ENCODE measurements around the gene HCLS1.

Gene HCLS1

GRCh38 chr3:121670676-121671075, 10.0 kb upstream of the HCLS1 start:
- H3K4me3 ChIP-seq (ENCODE audit: low read depth, low read length), result no peak overlapping the region
- no peak for DNase-seq (ENCODE audit: low read depth)
- TF ChIP-seq, protein P1, sequence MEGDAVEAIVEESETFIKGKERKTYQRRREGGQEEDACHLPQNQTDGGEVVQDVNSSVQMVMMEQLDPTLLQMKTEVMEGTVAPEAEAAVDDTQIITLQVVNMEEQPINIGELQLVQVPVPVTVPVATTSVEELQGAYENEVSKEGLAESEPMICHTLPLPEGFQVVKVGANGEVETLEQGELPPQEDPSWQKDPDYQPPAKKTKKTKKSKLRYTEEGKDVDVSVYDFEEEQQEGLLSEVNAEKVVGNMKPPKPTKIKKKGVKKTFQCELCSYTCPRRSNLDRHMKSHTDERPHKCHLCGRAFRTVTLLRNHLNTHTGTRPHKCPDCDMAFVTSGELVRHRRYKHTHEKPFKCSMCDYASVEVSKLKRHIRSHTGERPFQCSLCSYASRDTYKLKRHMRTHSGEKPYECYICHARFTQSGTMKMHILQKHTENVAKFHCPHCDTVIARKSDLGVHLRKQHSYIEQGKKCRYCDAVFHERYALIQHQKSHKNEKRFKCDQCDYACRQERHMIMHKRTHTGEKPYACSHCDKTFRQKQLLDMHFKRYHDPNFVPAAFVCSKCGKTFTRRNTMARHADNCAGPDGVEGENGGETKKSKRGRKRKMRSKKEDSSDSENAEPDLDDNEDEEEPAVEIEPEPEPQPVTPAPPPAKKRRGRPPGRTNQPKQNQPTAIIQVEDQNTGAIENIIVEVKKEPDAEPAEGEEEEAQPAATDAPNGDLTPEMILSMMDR (IDR thresholded peaks at IDR 0.05; ENCODE audit: insufficient read depth, low read depth, low read length, missing control alignments), result no peak

GRCh38 chr3:121667333-121667732, 6.6 kb upstream of the HCLS1 start:
- TF ChIP-seq, protein P1 (IDR thresholded peaks at IDR 0.05; ENCODE audit: insufficient read depth, low read depth, low read length, missing control alignments), result no peak
- no peak overlapping the region for H3K4me3 ChIP-seq (ENCODE audit: low read depth, low read length)
- no peak for DNase-seq (ENCODE audit: low read depth)

DNA sequence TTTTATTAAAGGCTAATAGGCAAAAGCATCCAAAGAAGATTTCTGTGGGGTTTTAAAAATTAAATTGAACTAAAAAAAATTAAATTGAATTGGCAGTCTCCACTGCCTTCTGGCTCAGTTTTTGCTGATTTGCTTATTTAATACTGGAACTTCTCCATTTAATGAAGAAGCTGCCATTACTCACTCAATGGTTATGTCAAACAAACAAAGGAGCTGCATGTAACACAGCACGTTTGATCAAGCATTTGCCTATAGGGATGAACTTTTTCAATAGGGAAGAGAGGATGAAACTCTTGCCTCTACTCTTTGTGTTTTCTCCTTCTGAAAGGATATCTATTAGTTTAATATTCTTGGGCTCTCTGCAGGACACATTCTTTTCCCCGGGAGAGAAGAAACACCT, 4.8 kb upstream of the HCLS1 start:
- no peak overlapping the region for H3K4me3 ChIP-seq (ENCODE audit: low read depth, low read length)
- TF ChIP-seq, protein P1 (IDR thresholded peaks at IDR 0.05; ENCODE audit: insufficient read depth, low read depth, low read length, missing control alignments), result no peak
- no peak for DNase-seq (ENCODE audit: low read depth)

DNA sequence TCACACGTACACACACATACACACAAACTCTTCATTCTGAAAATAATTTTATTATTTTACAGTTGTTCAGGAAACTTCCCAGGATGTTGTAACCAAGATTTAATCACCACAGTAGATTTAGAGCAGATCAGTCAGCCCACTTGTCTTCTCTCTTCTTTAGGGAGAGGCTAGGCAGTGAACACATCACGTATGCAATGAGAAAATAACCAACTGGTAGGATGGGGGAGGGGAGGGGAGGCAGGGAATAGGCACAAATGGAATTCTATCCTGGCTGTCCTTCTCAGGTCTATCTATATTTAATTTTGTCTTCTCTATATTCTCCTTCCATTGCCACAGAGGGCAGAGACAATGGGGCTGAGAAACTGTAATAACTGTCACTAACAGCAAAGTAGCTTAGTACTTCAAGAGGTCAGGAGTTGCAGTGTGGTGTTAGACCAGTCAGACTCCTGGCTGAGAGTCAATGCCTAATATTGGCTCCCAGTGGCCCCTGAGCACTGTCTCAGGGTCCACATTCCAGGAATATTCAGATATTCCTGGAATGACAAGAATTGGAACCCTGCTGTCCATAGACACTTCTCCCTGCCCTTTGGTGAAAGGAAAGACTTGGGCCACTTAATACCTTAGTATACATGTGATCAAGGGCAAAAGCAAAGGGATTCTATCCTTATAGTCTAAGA, 2.6 kb upstream of the HCLS1 start:
- TF ChIP-seq, protein P1 (IDR thresholded peaks at IDR 0.05; ENCODE audit: insufficient read depth, low read depth, low read length, missing control alignments), result no peak
- DNase-seq (ENCODE audit: low read depth), result no peak
- no peak overlapping the region for H3K4me3 ChIP-seq (ENCODE audit: low read depth, low read length)

DNA sequence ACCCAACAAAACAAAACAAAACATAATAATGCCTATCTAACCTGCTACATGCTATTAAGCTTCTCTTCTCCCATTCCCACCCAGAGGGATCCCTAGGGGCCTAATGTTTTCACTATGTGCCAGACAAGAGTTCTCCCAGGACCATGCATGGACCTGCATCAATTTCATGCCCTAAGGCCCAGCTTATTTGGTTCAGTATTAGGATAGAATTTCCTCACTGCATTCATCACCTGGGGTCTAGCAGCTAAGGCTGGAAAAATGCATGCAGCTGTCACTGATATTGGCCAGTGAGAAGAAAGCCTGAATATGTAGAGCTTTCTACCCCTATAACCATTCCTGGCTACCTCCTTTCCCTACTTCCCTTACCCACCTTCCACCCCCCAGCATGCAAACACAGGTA, 2.0 kb upstream of the HCLS1 start:
- H3K4me3 ChIP-seq (ENCODE audit: low read depth, low read length), result no peak overlapping the region
- TF ChIP-seq, protein P1 (IDR thresholded peaks at IDR 0.05; ENCODE audit: insufficient read depth, low read depth, low read length, missing control alignments), result no peak
- no peak for DNase-seq (ENCODE audit: low read depth)

DNA sequence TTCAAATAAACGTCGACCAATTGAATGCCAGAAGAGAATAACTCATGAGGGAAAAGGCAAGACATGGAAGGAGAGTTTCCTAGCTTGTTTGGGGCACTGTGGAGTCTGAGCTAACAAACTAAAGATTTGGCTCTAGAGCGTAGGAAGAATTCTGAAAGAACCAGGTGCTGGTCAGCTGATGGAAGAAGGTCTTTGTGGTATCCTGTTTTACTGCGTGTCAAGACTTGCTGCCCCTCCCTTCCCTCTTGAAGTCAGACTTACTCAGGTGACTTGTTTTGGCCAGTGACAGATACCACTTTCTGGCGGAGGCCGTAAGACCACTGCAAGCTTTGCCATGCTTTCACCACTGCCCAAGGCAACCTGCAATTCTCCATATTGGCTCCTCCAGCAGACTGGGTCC, 673 bp upstream of the HCLS1 start:
- no peak overlapping the region for H3K4me3 ChIP-seq (ENCODE audit: low read depth, low read length)
- TF ChIP-seq, protein P1 (IDR thresholded peaks at IDR 0.05; ENCODE audit: insufficient read depth, low read depth, low read length, missing control alignments), result no peak
- peak; percentile 41 for DNase-seq (ENCODE audit: low read depth)

GRCh38 chr3:121659586-121659985, 1.1 kb downstream of the HCLS1 start:
- H3K4me3 ChIP-seq (ENCODE audit: low read depth, low read length), result peak overlapping the region; percentile 56
- TF ChIP-seq, protein P1 (IDR thresholded peaks at IDR 0.05; ENCODE audit: insufficient read depth, low read depth, low read length, missing control alignments), result no peak
- no peak for DNase-seq (ENCODE audit: low read depth)
